Choroid plexus epithelial cell (primary cell): ENCODE measurements around the gene UTP14A.
"Not testable (repeated sequence)": the region's sequence is repeated elsewhere in the genome, so short reads cannot be mapped to it uniquely, and the experiment has no call there.

Experiments used
- DNase-seq: peaks from one replicate; pipeline ENCODE4 v3.0.0-alpha.2; 2010; ENCODE audit warnings: low read depth
- H3K4me3 ChIP-seq: 2 replicates; pipeline ENCODE4 v1.5.1; 2011; ENCODE audit warnings: low read depth, mild to moderate bottlenecking, control low read depth, low read length, moderate library complexity
- TF ChIP-seq, protein P1 (sequence below): conservative IDR thresholded peaks from 2 replicates; pipeline ENCODE4 v1.5.1; 2011; ENCODE audit warnings: low read depth, mild to moderate bottlenecking, control low read depth, inconsistent platforms, low read length, moderate library complexity

UTP14A gene, protein sequence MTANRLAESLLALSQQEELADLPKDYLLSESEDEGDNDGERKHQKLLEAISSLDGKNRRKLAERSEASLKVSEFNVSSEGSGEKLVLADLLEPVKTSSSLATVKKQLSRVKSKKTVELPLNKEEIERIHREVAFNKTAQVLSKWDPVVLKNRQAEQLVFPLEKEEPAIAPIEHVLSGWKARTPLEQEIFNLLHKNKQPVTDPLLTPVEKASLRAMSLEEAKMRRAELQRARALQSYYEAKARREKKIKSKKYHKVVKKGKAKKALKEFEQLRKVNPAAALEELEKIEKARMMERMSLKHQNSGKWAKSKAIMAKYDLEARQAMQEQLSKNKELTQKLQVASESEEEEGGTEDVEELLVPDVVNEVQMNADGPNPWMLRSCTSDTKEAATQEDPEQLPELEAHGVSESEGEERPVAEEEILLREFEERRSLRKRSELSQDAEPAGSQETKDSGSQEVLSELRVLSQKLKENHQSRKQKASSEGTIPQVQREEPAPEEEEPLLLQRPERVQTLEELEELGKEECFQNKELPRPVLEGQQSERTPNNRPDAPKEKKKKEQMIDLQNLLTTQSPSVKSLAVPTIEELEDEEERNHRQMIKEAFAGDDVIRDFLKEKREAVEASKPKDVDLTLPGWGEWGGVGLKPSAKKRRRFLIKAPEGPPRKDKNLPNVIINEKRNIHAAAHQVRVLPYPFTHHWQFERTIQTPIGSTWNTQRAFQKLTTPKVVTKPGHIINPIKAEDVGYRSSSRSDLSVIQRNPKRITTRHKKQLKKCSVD

DNA sequence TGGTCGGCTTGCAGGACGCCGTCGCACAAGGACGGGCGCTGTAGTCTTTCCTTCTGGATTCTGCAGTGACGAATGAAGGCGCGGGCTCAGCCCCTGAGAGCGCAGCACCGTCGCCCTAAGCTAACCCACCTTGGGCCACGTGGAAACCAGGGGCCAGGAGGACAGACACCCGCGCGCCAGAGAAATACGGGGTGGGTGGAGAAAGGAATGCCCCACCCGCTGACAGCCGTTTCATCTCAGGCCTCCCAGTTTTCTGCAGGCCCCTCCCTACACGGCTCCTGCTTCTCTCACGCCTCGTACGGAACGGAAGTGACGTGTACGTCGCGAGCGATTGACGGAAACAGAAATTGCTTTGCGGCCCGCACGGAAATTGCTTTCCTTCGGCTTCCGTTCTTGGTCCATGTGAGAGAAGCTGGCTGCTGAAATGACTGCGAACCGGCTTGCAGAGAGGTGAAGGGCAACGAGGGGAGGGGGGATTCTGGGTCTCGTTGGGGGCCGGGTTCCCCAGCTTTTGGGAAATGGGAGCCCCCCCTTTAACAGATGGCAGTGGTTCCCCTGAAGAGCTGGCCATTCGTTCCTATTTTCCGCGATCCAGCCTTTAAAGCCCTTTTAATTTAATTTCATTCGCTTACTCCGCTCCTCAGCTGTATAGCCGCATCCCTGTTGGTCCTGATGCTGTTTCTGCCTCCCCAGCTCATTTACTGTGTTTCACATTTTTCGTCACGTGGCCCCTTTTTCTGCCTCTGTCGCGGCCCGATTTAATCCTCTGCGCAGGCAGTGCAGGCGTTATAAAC is at the start of gene UTP14A:
Gene UTP14A (plus strand): TSS at position 378 of the 794 bp plus-strand sequence. CDS start 47 bp downstream, at position 425.
- TF ChIP-seq, protein P1, sequence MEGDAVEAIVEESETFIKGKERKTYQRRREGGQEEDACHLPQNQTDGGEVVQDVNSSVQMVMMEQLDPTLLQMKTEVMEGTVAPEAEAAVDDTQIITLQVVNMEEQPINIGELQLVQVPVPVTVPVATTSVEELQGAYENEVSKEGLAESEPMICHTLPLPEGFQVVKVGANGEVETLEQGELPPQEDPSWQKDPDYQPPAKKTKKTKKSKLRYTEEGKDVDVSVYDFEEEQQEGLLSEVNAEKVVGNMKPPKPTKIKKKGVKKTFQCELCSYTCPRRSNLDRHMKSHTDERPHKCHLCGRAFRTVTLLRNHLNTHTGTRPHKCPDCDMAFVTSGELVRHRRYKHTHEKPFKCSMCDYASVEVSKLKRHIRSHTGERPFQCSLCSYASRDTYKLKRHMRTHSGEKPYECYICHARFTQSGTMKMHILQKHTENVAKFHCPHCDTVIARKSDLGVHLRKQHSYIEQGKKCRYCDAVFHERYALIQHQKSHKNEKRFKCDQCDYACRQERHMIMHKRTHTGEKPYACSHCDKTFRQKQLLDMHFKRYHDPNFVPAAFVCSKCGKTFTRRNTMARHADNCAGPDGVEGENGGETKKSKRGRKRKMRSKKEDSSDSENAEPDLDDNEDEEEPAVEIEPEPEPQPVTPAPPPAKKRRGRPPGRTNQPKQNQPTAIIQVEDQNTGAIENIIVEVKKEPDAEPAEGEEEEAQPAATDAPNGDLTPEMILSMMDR, result no peak
- peak within 1 kb of the TSS; percentile 75 for H3K4me3 ChIP-seq
- DNase-seq, result peak; percentile 91

DNA sequence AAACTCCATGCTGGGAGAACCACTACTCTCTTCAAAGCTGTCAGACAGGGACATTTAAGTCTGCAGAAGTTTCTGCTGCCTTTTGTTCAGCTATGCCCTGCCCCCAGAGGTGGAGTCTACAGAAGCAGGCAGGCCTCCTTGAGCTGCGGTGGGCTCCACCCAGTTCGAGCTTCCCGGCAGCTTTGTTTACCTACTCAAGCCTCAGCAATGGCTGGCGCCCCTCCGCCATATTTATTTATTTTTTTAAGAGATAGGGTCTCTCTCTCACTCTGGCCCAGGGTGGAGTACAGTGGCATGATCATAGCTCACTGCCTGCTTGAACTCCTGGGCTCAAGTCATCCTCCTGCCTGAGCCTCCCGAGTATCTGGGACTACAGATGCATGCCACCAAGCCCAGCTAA is 46.8 kb upstream of the UTP14A start:
- not testable (repeated sequence) for DNase-seq, H3K4me3 ChIP-seq

DNA sequence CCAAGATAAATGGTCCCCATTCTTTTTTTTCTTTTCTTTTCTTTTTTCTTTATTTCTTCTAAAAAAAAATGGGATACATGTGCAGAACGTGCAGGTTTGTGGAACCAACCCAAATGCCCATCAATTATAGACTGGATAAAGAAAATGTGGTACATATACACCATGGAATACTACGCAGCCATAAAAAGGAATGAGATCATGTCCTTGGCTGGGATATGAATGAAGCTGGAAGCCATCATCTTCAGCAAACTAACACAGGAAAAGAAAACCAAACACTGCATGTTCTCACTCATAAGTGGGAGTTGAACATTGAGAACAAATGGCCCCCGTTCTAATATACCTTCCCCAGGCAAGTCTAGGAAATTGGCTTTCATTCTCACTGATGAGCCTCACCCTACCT is 39.6 kb upstream of the UTP14A start:
- H3K4me3 ChIP-seq, DNase-seq: not testable (repeated sequence)

DNA sequence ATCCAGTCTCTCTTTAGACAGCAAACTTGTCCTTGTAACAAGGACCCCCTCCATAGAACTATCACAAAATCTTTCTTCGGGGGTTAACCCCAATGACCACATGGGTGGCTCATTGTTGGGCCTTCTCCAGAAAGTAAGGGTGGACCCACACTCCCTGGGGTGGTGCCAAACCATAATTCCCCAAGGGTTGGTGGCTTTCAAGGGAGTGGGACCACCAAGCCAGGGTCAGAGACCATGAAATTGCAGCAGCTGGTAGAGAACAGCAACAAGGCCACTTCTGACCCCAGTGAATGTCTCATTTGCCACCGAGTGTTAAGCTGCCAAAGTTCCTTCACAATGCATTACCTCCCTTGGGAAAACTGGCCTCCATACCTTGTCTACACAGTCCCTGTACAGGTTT is 33.4 kb upstream of the UTP14A start:
- TF ChIP-seq, protein P1, result no peak
- no peak for DNase-seq
- no peak overlapping the region for H3K4me3 ChIP-seq

DNA sequence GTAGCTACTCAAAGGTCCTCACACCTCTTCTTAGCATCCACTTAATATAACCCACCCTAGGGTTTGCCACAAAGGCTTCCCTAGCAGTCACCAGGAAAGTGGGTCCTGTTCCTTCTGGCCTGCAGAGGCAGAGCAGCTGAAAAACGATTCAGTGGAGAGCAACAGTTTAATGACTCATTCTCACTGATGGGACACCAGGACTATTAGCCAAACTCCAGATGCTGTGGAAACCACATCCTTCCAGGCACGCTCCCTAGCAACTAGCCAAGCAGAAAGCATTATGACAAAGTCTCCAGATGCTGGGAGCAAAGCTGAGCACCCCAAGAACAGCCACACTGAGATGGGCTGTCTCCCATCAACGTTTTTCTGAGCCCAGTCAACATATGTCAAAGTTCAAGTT is 30.3 kb upstream of the UTP14A start:
- TF ChIP-seq, protein P1, result peak; percentile 24
- H3K4me3 ChIP-seq, result no peak overlapping the region
- peak; percentile 64 for DNase-seq

DNA sequence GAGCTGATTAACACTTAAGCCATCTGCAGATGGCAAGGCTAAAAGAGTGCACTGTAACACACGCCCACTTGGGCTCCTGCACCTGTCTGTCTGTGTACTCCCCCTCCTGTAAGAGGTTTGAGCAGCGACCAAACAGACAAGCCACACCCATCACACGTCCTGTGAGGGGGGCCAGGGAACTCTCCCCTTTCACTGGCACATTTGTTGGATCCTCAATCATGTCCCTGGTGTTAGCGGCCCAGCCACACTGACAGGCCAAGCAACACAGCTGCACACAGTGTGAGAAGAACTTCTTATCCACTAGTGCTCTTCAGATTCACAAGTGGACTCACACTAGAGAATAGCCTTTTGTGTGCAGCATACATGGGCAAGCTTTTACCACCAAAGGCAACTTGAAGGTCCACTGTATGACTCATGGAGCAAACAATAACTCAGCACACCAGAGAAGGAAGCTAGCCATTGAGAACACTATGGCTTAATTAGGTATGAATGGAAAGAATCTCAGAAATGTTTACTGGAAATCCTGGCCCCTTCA is 29.1 kb upstream of the UTP14A start:
- DNase-seq, result peak; percentile 39
- TF ChIP-seq, protein P1, result no peak
- no peak overlapping the region for H3K4me3 ChIP-seq

DNA sequence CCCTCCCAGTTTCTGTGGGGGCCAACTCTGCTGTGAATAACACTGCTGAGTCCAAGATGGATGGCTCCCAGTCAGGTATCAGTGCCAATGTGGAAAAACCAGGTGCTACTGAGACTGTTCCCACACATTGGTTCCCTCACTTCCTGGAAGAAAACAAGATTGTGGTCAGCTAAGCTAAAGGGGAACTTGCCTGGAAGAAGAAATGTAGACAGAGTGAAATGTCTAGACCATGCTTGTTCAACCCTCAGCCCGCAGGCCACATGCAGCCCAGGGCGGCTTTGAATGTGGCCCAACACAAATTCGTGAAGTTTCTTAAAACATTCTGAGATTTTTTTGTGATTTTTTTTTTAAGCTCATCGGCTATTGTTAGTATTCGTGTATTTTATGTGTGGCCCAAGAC is 28.6 kb upstream of the UTP14A start:
- TF ChIP-seq, protein P1, result no peak
- H3K4me3 ChIP-seq, result no peak overlapping the region
- peak; percentile 5 for DNase-seq
